ENCODE results near the gene SRSF11. TPM values are rescaled to one million over a fixed set of nuclear protein-coding genes. Genes with fewer than 3 reads are reported as not detected.

SRSF11 gene
- polyA plus RNA-seq, 3 donors, result 60.0 to 189 (median 66.5) TPM

GRCh38 chr1:70247768-70248167 lies 26.6 kb downstream of the SRSF11 start:
- Histone ChIP-seq H3K36me3 (replicated peaks in 1 of 2; ENCODE audit: control insufficient read depth in 1 of 2, insufficient read depth in 2 of 2, low read length in 2 of 2) (peaks cover 98 to 100% of the 10 kb centered on the region in 2 donors), H3K9ac (ENCODE audit: insufficient read depth, low read length, poor library complexity, severe bottlenecking) (no peak overlapping the region), H3K4me1 (ENCODE audit: control insufficient read depth in 1 of 2, insufficient read depth in 2 of 2, low read length in 2 of 2) (no peaks in the 10 kb centered on the region), H2AFZ (ENCODE audit: insufficient read depth, low read depth, low read length, poor library complexity, severe bottlenecking) (no peak overlapping the region), H3K4me2 (replicated peaks; ENCODE audit: extremely low read depth, low read length, poor library complexity, severe bottlenecking) (no peak overlapping the region), H3K79me2 (ENCODE audit: insufficient read depth, low read length) (peaks cover 2% of the 10 kb centered on the region), H3K27me3 (ENCODE audit: control insufficient read depth in 2 of 2, insufficient read depth in 2 of 2, low read length in 2 of 2) (no peaks in the 10 kb centered on the region), H3K9me3 (replicated peaks in 1 of 2; ENCODE audit: control insufficient read depth in 1 of 2, insufficient read depth in 1 of 2, low read length in 2 of 2) (no peaks in the 10 kb centered on the region), H3K4me3 (replicated peaks in 1 of 3; ENCODE audit: low read depth in 2 of 3, low read length in 3 of 3) (no peak overlapping the region), H3K27ac (ENCODE audit: low read depth in 1 of 2, low read length in 2 of 2) (no peak overlapping the region), H4K20me1 (ENCODE audit: insufficient read depth, low read length) (peaks cover 27% of the 10 kb centered on the region)
- no peak for TF ChIP-seq CTCF (IDR thresholded peaks at IDR 0.05)
- Mint-ChIP-seq H3K4me3 (no peak overlapping the region), H3K27ac (no peak overlapping the region), H3K9me3 (no peaks in the 10 kb centered on the region), H3K36me3 (peaks cover 84 to 85% of the 10 kb centered on the region in 2 donors), H3K27me3 (ENCODE audit: low read depth in 3 of 3) (no peaks in the 10 kb centered on the region), H3K4me1 (no peaks in the 10 kb centered on the region)
- DNase-seq, result no peak
- intact Hi-C loops (cut with micrococcal nuclease), result loop anchor here in 1 of 2 donors (10.0 kb wide), 1 partner anchor 817 kb away; no protein-coding TSS in a partner anchor

- H3K4me3 Mint-ChIP-seq, result no peak overlapping the region
- intact Hi-C loops (cut with micrococcal nuclease), result loop anchor here in 1 of 2 donors (10.0 kb wide), 1 partner anchor 816 kb away; no protein-coding TSS in a partner anchor
- no peak overlapping the region for H3K27ac ChIP-seq (ENCODE audit: low read depth in 1 of 2, low read length in 2 of 2)
- peaks cover 93 to 100% of the 10 kb centered on the region in 2 donors for H3K36me3 ChIP-seq (replicated peaks in 1 of 2; ENCODE audit: control insufficient read depth in 1 of 2, insufficient read depth in 2 of 2, low read length in 2 of 2)
- no peaks in the 10 kb centered on the region for H3K9me3 Mint-ChIP-seq
- no peaks in the 10 kb centered on the region for H3K9me3 ChIP-seq (replicated peaks in 1 of 2; ENCODE audit: control insufficient read depth in 1 of 2, insufficient read depth in 1 of 2, low read length in 2 of 2)
- no peaks in the 10 kb centered on the region for H3K4me1 Mint-ChIP-seq
- H3K9ac ChIP-seq (ENCODE audit: insufficient read depth, low read length, poor library complexity, severe bottlenecking), result no peak overlapping the region
- H3K4me1 ChIP-seq (ENCODE audit: control insufficient read depth in 1 of 2, insufficient read depth in 2 of 2, low read length in 2 of 2), result no peaks in the 10 kb centered on the region
- H2AFZ ChIP-seq (ENCODE audit: insufficient read depth, low read depth, low read length, poor library complexity, severe bottlenecking), result no peak overlapping the region
- no peaks in the 10 kb centered on the region for H3K27me3 ChIP-seq (ENCODE audit: control insufficient read depth in 2 of 2, insufficient read depth in 2 of 2, low read length in 2 of 2)
- peak overlapping the region in 1 of 7 donors; percentile 12 for H3K27ac Mint-ChIP-seq
- H3K27me3 Mint-ChIP-seq (ENCODE audit: low read depth in 3 of 3), result no peaks in the 10 kb centered on the region
- H4K20me1 ChIP-seq (ENCODE audit: insufficient read depth, low read length), result peaks cover 18% of the 10 kb centered on the region
- 100% methylated on average over 2 of the region's 4 CpGs for WGBS (ENCODE audit: insufficient coverage)
- no peak overlapping the region for H3K4me2 ChIP-seq (replicated peaks; ENCODE audit: extremely low read depth, low read length, poor library complexity, severe bottlenecking)
- TF ChIP-seq CTCF (IDR thresholded peaks at IDR 0.05), result no peak
- peaks cover 2% of the 10 kb centered on the region for H3K79me2 ChIP-seq (ENCODE audit: insufficient read depth, low read length)
- H3K36me3 Mint-ChIP-seq, result peaks cover 79 to 82% of the 10 kb centered on the region in 2 donors
- H3K4me3 ChIP-seq (replicated peaks in 1 of 3; ENCODE audit: low read depth in 2 of 3, low read length in 3 of 3), result no peak overlapping the region
- no peak for DNase-seq
Measured at GRCh38 chr1:70248729-70249128, 27.5 kb downstream of the SRSF11 start.

Measured in CD14-positive monocyte (primary cell).